SK-N-SH (cell line): ENCODE data around the gene STARD5. TPM values are rescaled to one million over a fixed set of nuclear protein-coding genes. Genes with fewer than 3 reads are reported as not detected.

Source experiments
- CTCF ChIA-PET: fragments of 300-600, 350-600 bp; formaldehyde crosslinking; extraction: SDS; loops from one replicate; lab custom pipeline; 2021; lab: Yijun Ruan, JAX
- POLR2A ChIA-PET: fragments of 350-600 bp; sonication (Branson Sonifier 250); formaldehyde crosslinking; extraction: SDS; loops from one replicate; lab custom pipeline; 2020; ENCODE audit warnings: antibody characterized with exemption, inconsistent platforms; lab: Yijun Ruan, JAX
- DNase-seq: peaks from one replicate; pipeline ENCODE4 v3.0.0; 2012
- H2AFZ ChIP-seq: fragments of 200-600 bp; sonication (generic); 2 replicates; pipeline ENCODE4 v1.8.1; 2016; ENCODE audit warnings: antibody characterized with exemption, mild to moderate bottlenecking, low read depth
- H3F3A ChIP-seq: fragments of 200-600 bp; sonication (generic); replicated peaks from 2 replicates; pipeline ENCODE3; 2016; ENCODE audit warnings: antibody characterized with exemption, mild to moderate bottlenecking; ENCODE audit not compliant: insufficient read depth
- H3K27ac ChIP-seq, 2 experiments: fragments of 200-500 bp in 1 of 2; fragments of 200-600 bp in 1 of 2; sonication (Bioruptor generic) in 1 of 2; sonication (generic), shearing (Covaris generic) in 1 of 2; 2 replicates each; pipeline versions ENCODE4 v1.5.1 to v1.6.1; 2014 to 2016; ENCODE audit warnings: low read depth in 2 of 2, inconsistent platforms in 1 of 2, low read length in 1 of 2, mild to moderate bottlenecking in 1 of 2, mixed read lengths in 1 of 2
- H3K27me3 ChIP-seq: fragments of 200-600 bp; sonication (generic), shearing (Covaris generic); 2 replicates; pipeline ENCODE4 v1.6.1; 2016; ENCODE audit warnings: mixed run types; ENCODE audit not compliant: insufficient read depth
- H3K36me3 ChIP-seq, 2 experiments: fragments of 200-500 bp in 1 of 2; fragments of 200-600 bp in 1 of 2; sonication (Bioruptor generic) in 1 of 2; sonication (generic) in 1 of 2; replicated peaks in 1 of 2; 2 replicates each; pipeline versions ENCODE3 to v1.5.1; 2014 to 2016; ENCODE audit warnings: low read length in 1 of 2, mild to moderate bottlenecking in 1 of 2; ENCODE audit not compliant: insufficient read depth in 2 of 2, control insufficient read depth in 1 of 2
- H3K4me1 ChIP-seq, 2 experiments: fragments of 200-500 bp in 1 of 2; fragments of 200-600 bp in 1 of 2; sonication (Bioruptor generic) in 1 of 2; sonication (generic), shearing (Covaris generic) in 1 of 2; 2 replicates each; pipeline versions ENCODE4 v1.5.1 to v1.6.1; 2014 to 2016; ENCODE audit warnings: low read depth in 1 of 2, low read length in 1 of 2, mixed run types in 1 of 2; ENCODE audit not compliant: insufficient read depth in 2 of 2, control insufficient read depth in 1 of 2
- H3K4me2 ChIP-seq: fragments of 200-600 bp; sonication (generic), shearing (Covaris generic); 2 replicates; pipeline ENCODE4 v1.6.1; 2017; ENCODE audit warnings: mixed run types
- H3K4me3 ChIP-seq, 2 experiments: fragments of 200-500 bp in 1 of 2; fragments of 200-600 bp in 1 of 2; sonication (Bioruptor generic) in 1 of 2; sonication (generic), shearing (Covaris generic) in 1 of 2; 2 replicates each; pipeline versions ENCODE4 v1.5.1 to v1.8.1; 2014 to 2016; ENCODE audit warnings: low read depth in 2 of 2, inconsistent platforms in 1 of 2, low read length in 1 of 2, mild to moderate bottlenecking in 1 of 2, mixed read lengths in 1 of 2, moderate library complexity in 1 of 2
- H3K79me2 ChIP-seq: fragments of 200-600 bp; sonication (generic); 2 replicates; pipeline ENCODE4 v1.8.1; 2017; ENCODE audit warnings: mild to moderate bottlenecking; ENCODE audit not compliant: insufficient read depth
- H3K9ac ChIP-seq: fragments of 200-600 bp; sonication (generic); 2 replicates; pipeline ENCODE4 v1.6.1; 2017; ENCODE audit warnings: mixed run types
- H3K9me2 ChIP-seq: fragments of 200-600 bp; sonication (generic); 2 replicates; pipeline ENCODE4 v1.6.1; 2017; ENCODE audit warnings: mixed run types
- H3K9me3 ChIP-seq: fragments of 200-600 bp; sonication (generic); 2 replicates; pipeline ENCODE4 v1.6.1; 2017; ENCODE audit warnings: mixed run types, mild to moderate bottlenecking, moderate library complexity
- H4K20me1 ChIP-seq: fragments of 200-600 bp; sonication (generic); 2 replicates; pipeline ENCODE4 v1.6.1; 2017; ENCODE audit warnings: mild to moderate bottlenecking, mixed run types; ENCODE audit not compliant: insufficient read depth
- EP300 ChIP-seq, 2 experiments: IDR thresholded peaks; 2 replicates each; pipeline versions ENCODE4 v1.4.0 to v1.6.1; 2012; ENCODE audit warnings: borderline replicate concordance in 1 of 2, low read depth in 1 of 2, low read length in 1 of 2
- FOSL2 ChIP-seq: IDR thresholded peaks from 2 replicates; pipeline ENCODE4 v1.4.0; 2012; ENCODE audit warnings: low read depth, mild to moderate bottlenecking, moderate library complexity, borderline replicate concordance
- FOXJ3 ChIP-seq: sonication (generic); formaldehyde crosslinking; IDR thresholded peaks from 2 replicates; pipeline ENCODE4 v1.5.1; 2020; ENCODE audit warnings: mild to moderate bottlenecking, missing genetic modification reagents
- FOXM1 ChIP-seq: IDR thresholded peaks from 2 replicates; pipeline ENCODE4 v1.4.0; 2012; ENCODE audit warnings: low read depth, mild to moderate bottlenecking
- JUND ChIP-seq: IDR thresholded peaks from 2 replicates; pipeline ENCODE4 v1.4.0; 2012
- NRF1 ChIP-seq: IDR thresholded peaks from 2 replicates; pipeline ENCODE4 v1.6.1; 2012; ENCODE audit warnings: low read depth, mild to moderate bottlenecking, low read length
- POLR2AphosphoS5 ChIP-seq: IDR thresholded peaks from 2 replicates; pipeline ENCODE4 v1.6.1; 2012; ENCODE audit warnings: low read depth, low read length
- RAD21 ChIP-seq: IDR thresholded peaks from 2 replicates; pipeline ENCODE4 v1.6.1; 2012; ENCODE audit warnings: mild to moderate bottlenecking, low read length
- RCOR1 ChIP-seq: fragments of 150-350 bp; IDR thresholded peaks from 2 replicates; pipeline ENCODE4 v1.6.1; 2017; ENCODE audit warnings: antibody characterized with exemption, low read length
- REST ChIP-seq: IDR thresholded peaks from 2 replicates; pipeline ENCODE4 v1.6.1; 2012; ENCODE audit warnings: mild to moderate bottlenecking, low read depth, low read length, moderate library complexity
- RXRA ChIP-seq: IDR thresholded peaks from 2 replicates; pipeline ENCODE4 v1.4.0; 2012; ENCODE audit warnings: low read depth, mild to moderate bottlenecking, borderline replicate concordance
- SMC3 ChIP-seq: IDR thresholded peaks from 2 replicates; pipeline ENCODE4 v1.6.1; 2012; ENCODE audit warnings: low read depth, low read length, improper control_type of control experiment
- TCF12 ChIP-seq: IDR thresholded peaks from 2 replicates; pipeline ENCODE4 v1.4.0; 2012
- TEAD4 ChIP-seq: IDR thresholded peaks from 2 replicates; pipeline ENCODE4 v1.4.0; 2012; ENCODE audit warnings: mild to moderate bottlenecking, borderline replicate concordance; ENCODE audit not compliant: insufficient read depth
- USF2 ChIP-seq: fragments of 150-350 bp; IDR thresholded peaks from 2 replicates; pipeline ENCODE4 v1.6.1; 2017; ENCODE audit warnings: antibody characterized with exemption, low read length, low read depth, borderline replicate concordance
- WGBS: methylation state at CpG from one replicate; pipeline ENCODE4 v1.1.6; 2017; ENCODE audit warnings: low lambda C conversion rate; 5-methylcytosine and 5-hydroxymethylcytosine counted together
- polyA plus RNA-seq, 3 experiments: library from polyadenylated mRNA; depleted of rRNA; stranded (reverse); fragments of >200 nt; gene quantifications; 2 replicates each; pipeline ENCODE4 v1.2.3, GENCODE V29; 2012
- TF ChIP-seq, protein P1 (sequence below): fragments of 200-600 bp; sonication (generic); IDR thresholded peaks from 2 replicates; pipeline ENCODE4 v1.6.1; 2017; ENCODE audit warnings: antibody characterized with exemption, mild to moderate bottlenecking, moderate library complexity
- TF ChIP-seq, protein P2 (sequence below): fragments of 150-350 bp; IDR thresholded peaks from 2 replicates; pipeline ENCODE4 v1.6.1; 2016; ENCODE audit warnings: mild to moderate bottlenecking, low read depth, low read length

Gene STARD5
- polyA plus RNA-seq, 1 of the 3 experiments (the other 2 are of a cell fraction), result 1.6 TPM

- no peak for TF ChIP-seq REST
These were observed 30.0 kb downstream of the STARD5 start (continued) for GRCh38 chr15:81293728-81294515.

DNA sequence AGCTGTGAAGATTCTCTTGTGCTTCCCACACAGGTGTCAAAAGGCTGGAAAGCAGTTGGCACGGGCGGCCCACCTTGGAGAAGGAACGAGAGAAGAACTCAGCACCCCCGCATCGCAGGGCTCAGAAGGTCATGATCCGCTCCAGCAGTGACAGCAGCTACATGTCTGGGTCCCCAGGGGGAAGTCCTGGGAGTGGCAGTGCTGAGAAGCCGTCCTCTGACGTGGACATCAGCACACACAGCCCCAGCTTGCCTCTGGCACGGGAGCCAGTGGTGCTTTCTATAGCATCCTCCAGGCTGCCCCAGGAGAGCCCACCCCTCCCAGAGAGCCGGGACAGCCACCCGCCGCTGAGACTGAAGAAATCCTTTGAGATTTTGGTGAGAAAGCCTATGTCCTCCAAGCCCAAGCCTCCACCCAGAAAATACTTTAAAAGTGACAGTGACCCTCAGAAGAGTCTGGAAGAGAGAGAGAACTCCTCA lies 31.4 kb downstream of the STARD5 start:
- WGBS, result 59% methylated on average over 9 of the region's 12 CpGs
- Histone ChIP-seq H3K9me2 (no peaks in the 10 kb centered on the region), H2AFZ (no peak overlapping the region), H3K27ac (no peak overlapping the region), H3K9ac (no peak overlapping the region), H3F3A (no peaks in the 10 kb centered on the region), H3K9me3 (no peaks in the 10 kb centered on the region), H4K20me1 (no peaks in the 10 kb centered on the region), H3K27me3 (peaks cover 6% of the 10 kb centered on the region), H3K4me2 (no peak overlapping the region), H3K79me2 (no peaks in the 10 kb centered on the region), H3K4me3 (no peak overlapping the region), H3K4me1 (peaks cover 7 to 8% of the 10 kb centered on the region in 2 experiments; a peak in 2 of 4 replicates), H3K36me3 (no peaks in the 10 kb centered on the region)
- no peak for DNase-seq
- TF ChIP-seq, protein P1, sequence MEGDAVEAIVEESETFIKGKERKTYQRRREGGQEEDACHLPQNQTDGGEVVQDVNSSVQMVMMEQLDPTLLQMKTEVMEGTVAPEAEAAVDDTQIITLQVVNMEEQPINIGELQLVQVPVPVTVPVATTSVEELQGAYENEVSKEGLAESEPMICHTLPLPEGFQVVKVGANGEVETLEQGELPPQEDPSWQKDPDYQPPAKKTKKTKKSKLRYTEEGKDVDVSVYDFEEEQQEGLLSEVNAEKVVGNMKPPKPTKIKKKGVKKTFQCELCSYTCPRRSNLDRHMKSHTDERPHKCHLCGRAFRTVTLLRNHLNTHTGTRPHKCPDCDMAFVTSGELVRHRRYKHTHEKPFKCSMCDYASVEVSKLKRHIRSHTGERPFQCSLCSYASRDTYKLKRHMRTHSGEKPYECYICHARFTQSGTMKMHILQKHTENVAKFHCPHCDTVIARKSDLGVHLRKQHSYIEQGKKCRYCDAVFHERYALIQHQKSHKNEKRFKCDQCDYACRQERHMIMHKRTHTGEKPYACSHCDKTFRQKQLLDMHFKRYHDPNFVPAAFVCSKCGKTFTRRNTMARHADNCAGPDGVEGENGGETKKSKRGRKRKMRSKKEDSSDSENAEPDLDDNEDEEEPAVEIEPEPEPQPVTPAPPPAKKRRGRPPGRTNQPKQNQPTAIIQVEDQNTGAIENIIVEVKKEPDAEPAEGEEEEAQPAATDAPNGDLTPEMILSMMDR, result no peak
- TF ChIP-seq EP300 (IDR thresholded peaks at IDR 0.05; ENCODE audit: borderline replicate concordance in 1 of 2, low read depth in 1 of 2, low read length in 1 of 2), result no peak
- TF ChIP-seq TCF12, result no peak
- no peak for TF ChIP-seq FOSL2
- no peak for TF ChIP-seq SMC3
- no peak for TF ChIP-seq USF2
- no peak for TF ChIP-seq TEAD4
- no peak for TF ChIP-seq NRF1
- TF ChIP-seq, protein P2, sequence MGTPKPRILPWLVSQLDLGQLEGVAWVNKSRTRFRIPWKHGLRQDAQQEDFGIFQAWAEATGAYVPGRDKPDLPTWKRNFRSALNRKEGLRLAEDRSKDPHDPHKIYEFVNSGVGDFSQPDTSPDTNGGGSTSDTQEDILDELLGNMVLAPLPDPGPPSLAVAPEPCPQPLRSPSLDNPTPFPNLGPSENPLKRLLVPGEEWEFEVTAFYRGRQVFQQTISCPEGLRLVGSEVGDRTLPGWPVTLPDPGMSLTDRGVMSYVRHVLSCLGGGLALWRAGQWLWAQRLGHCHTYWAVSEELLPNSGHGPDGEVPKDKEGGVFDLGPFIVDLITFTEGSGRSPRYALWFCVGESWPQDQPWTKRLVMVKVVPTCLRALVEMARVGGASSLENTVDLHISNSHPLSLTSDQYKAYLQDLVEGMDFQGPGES, result no peak
- TF ChIP-seq POLR2AphosphoS5, result no peak
- no peak for TF ChIP-seq JUND
- no peak for TF ChIP-seq RAD21
- TF ChIP-seq FOXM1, result no peak
- no peak for TF ChIP-seq RCOR1
- TF ChIP-seq RXRA, result no peak
- no peak for TF ChIP-seq FOXJ3 (CRISPR knock-in tag)
- ChIA-PET CTCF (interaction anchor here (0.8 to 4.8 kb wide), 5 partner anchors 9 to 95 kb away, joined by 3 to 28 read pairs (median 4); no protein-coding TSS in a partner anchor), POLR2A (no interaction called here)
